Urinary bladder (tissue), 4 donors: ENCODE measurements around the gene ZNF682. TPM values are rescaled to one million over a fixed set of nuclear protein-coding genes. Genes with fewer than 3 reads are reported as not detected.
"Not testable (repeated sequence)": the region's sequence is repeated elsewhere in the genome, so short reads cannot be mapped to it uniquely, and the experiment has no call there.

ENCODE experiments used
- DNase-seq: peaks from one replicate; pipeline ENCODE4 v3.0.0-alpha.2; 2015; ENCODE audit errors: extremely low spot score
- H3K27ac ChIP-seq: one replicate; pipeline ENCODE4 v1.5.1; 2013; ENCODE audit warnings: low read depth, mild to moderate bottlenecking, moderate library complexity
- H3K36me3 ChIP-seq: one replicate; pipeline ENCODE4 v1.6.1; 2013; ENCODE audit warnings: mild to moderate bottlenecking, moderate library complexity; ENCODE audit not compliant: insufficient read depth
- H3K4me1 ChIP-seq: one replicate; pipeline ENCODE4 v1.6.1; 2013; ENCODE audit warnings: mild to moderate bottlenecking, moderate library complexity; ENCODE audit not compliant: insufficient read depth
- H3K4me3 ChIP-seq: one replicate; pipeline ENCODE4 v1.5.1; 2013; ENCODE audit warnings: low read depth, low read length
- WGBS: extraction: QIAGEN DNeasy Blood & Tissue Kit; methylation state at CpG from one replicate; pipeline ENCODE4 v1.1.7; 2013; 5-methylcytosine and 5-hydroxymethylcytosine counted together
- polyA plus RNA-seq: library from polyadenylated mRNA; stranded (reverse); fragments of 200-250 nt; gene quantifications from one replicate; pipeline ENCODE4 v1.2.3, GENCODE V29; 2013
- total RNA-seq: library from RNA; depleted of rRNA; stranded (reverse); fragments of >200 nt; gene quantifications from one replicate; pipeline ENCODE4 v1.2.3, GENCODE V29; 2014
- donor health status: healthy with polysubstance abuse.
- donor health status: healthy.

ZNF682 gene
- 17.4 TPM for total RNA-seq
- 3.1 TPM for polyA plus RNA-seq

DNA sequence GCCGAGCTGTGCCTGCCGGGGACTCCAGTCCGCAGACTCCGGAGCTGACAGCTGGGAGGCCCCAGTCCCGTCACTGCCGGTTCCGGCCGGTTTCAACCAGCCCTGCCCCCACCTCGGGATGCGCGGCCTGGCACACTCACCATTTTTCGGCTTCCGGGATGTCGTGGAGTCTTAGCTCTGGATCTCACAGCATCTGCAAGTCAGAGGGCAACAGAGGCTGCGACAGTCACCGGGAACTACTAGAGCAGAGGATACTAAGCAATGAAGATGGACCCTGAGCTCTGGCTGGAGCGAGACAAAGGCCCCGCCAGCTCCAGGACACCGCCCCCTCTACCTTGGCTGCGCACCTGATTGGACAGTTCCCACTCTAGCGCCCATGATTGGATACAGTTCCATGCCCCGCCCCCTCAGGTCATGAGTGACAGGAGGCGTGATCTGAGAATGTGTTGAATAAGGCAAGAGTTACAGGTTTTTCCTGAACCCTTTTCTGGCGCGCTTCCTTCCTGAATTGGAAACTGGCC, at the start of gene ZNF682:
Gene ZNF682 (minus strand): TSS at position 303 of the 521 bp plus-strand sequence. CDS start 160 bp downstream, at position 143.
- Histone ChIP-seq H3K27ac (no peak within 1 kb of the TSS), H3K4me1 (no peaks in the 10 kb centered on the region), H3K36me3 (no peaks in the 10 kb centered on the region), H3K4me3 (peak within 1 kb of the TSS; percentile 69)
- under 1% methylated on average over 25 of the region's 25 CpGs for WGBS
- DNase-seq = peak; percentile 97

DNA sequence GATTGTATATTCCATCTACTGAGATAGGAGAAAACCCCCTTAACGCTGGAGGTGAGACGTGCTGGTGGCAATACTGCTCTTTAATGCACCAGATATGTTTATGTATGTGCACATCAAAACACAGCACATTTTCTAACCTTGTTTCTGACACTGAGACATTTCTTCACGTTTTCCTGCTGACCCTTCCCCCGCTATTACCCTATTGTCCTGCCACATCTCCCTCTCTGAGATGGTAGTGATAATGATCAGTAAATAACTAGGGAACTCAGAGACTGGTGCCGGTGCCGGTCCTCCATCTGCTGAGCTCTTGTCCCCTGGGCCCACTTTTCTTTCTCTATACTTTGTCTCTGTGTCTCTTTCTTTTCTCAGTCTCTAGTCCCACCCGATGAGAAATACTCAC, 43.6 kb upstream of the ZNF682 start:
- DNase-seq, H3K4me3 ChIP-seq, H3K4me1 ChIP-seq, H3K27ac ChIP-seq, H3K36me3 ChIP-seq: not testable (repeated sequence)
- WGBS = 53% methylated on average over 7 of the region's 7 CpGs

DNA sequence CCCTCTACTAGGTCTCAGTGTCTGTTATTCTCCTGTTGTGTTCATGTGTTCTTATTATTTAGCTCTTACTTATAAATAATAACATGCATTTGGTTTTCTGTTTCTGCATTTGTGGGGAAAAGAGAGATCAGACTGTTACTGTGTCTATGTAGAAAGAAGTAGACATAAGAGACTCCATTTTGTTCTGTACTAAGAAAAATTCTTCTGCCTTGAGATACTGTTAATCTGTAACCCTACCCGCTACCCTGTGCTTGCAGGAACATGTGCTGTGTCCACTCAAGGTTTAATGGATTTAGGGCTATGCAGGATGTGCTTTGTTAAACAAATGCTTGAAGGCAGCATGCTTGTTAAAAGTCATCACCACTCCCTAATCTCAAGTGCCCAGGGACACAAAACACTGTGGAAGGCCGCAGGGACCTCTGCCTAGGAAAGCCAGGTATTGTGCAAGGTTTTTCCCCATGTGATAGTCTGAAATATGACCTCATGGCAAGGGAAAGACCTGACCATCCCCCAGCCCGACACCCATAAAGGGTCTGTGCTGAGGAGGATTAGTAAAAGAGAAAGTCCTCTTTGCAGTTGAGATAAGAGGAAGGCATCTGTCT, 43.0 kb upstream of the ZNF682 start:
- H3K36me3 ChIP-seq, H3K27ac ChIP-seq, H3K4me3 ChIP-seq, DNase-seq, H3K4me1 ChIP-seq: not testable (repeated sequence)
- WGBS = 52% methylated on average over 3 of the region's 3 CpGs

DNA sequence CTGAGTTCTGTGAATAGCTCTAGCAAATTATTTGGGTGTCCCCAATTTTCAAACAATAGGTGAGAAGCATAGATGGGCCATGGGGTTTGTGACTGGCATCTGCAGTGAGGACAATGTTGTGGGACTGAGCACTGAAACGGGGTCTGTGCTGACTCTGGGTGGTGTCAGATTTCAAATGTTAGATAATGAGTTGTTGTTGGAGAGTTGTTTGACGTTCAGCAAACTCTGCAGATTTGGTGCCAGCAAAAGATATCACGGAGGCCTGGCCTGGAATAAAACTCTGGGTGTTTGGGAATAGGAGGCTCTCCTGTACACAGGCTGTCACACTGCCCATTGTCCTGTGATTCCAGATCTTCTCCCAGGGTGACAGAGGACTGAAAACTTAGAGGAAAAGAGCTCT, 41.4 kb upstream of the ZNF682 start:
- DNase-seq = no peak
- 40% methylated on average over 3 of the region's 3 CpGs for WGBS
- H3K27ac ChIP-seq = no peak overlapping the region
- peaks cover 3% of the 10 kb centered on the region for H3K4me1 ChIP-seq
- no peaks in the 10 kb centered on the region for H3K36me3 ChIP-seq
- H3K4me3 ChIP-seq = no peak overlapping the region

DNA sequence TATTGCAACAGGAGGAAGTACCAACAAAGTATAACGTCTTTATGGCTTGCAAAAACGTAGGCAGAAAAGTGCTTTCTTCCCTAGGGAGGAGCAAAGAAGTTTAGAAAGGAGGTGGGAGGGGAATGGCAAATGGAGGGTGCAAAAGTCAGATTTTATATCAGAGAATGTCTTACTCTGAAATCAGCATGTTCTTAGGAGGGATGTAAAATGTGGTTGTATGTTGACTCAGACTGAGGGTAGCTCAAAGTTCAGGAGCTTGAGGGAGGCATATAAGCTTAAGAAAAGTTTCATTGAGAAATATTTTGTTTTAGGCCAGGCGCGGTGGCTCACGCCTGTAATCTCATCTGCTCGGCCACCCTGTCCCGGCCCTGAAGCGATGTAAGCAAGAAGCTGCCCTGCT, 40.2 kb upstream of the ZNF682 start:
- no peak for DNase-seq
- Histone ChIP-seq H3K4me1 (peaks cover 3% of the 10 kb centered on the region), H3K4me3 (no peak overlapping the region), H3K27ac (no peak overlapping the region), H3K36me3 (no peaks in the 10 kb centered on the region)
- 26% methylated on average over 8 of the region's 8 CpGs for WGBS

DNA sequence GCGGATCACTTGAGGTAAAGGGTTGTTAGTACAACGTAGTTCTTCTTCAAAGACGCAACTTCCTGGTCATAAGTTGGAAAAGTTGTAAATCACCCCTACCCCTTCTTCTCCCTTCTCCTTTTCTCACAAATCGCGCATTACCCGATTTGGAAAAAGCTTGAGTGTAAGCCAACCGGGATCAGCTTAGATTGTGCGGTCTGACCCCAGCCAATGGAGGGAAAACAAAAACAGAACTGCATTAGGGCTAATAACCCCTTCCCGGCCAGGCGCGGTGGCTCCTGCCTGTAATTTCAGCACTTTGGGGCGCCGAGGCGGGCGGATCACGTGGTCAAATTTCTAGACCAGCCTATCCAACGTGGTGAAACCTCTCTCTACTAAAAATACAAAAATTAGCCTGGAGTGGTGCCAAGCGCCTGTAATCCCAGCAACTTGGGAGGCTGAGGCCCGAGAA, 39.3 kb upstream of the ZNF682 start:
- H3K27ac ChIP-seq = no peak overlapping the region
- no peaks in the 10 kb centered on the region for H3K36me3 ChIP-seq
- peaks cover 3% of the 10 kb centered on the region for H3K4me1 ChIP-seq
- DNase-seq = no peak
- peak overlapping the region; percentile 48 for H3K4me3 ChIP-seq
- 1% methylated on average over 19 of the region's 19 CpGs for WGBS

DNA sequence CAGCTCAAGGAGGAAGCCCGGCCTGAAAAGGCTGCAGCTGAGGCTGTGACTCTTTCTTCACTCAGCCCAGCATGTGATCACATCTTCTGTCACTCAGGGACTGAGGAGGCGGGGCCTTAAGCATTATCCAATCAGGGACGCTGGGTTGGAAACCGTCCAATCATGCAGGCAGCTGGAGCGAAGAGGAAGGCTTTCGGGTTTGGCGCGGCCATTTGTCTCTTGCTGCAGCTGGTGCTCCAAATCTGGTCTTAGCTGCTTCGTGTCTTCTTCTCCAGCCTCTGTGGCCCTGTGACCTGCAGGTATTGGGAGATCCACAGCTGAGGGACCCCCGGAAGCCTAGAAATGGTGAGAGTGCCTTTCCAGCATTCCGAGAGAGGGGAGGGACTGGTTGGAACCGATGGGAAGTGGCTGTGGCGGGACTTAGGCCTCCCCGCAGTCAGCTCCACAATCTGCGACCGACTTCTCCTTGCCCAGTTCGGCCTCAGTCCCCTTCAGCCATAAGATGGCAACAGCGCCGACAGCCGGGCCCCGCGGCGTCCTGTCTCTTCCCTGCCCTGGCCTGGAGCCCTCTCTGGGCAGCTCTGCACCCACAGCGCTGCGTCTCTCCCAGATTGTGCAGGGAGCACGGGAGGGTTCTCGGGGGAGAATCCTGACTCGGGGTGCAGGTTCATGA, 38.6 kb upstream of the ZNF682 start, which contains the start of gene ZNF90:
Gene ZNF90 (plus strand): TSS at position 210 of the 673 bp plus-strand sequence. CDS start 133 bp downstream, at position 343.
- WGBS = 1% methylated on average over 28 of the region's 28 CpGs
- peak; percentile 96 for DNase-seq

DNA sequence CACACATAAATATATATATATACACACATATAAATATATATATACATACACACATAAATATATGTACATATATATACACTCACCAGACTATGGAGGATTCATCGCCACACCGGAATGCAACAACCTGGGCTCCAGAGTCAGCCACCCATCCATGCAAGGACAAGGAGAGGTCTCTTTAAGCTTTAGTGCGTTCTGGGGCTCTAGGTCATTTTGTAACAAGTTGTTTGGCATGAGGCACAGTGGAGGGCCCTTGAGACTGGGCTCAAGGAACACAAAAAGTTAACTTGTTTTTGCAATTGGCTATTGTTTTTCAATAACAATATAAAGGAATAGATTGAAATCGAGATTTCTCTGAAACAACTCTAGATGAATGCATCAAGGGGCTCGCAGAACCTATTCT, 33.6 kb upstream of the ZNF682 start:
- Histone ChIP-seq H3K27ac (no peak overlapping the region), H3K36me3 (no peaks in the 10 kb centered on the region), H3K4me1 (no peaks in the 10 kb centered on the region), H3K4me3 (no peak overlapping the region)
- DNase-seq = no peak
- 91% methylated on average over 5 of the region's 5 CpGs for WGBS

More for the DNA sequence above, 38.6 kb upstream of the ZNF682 start, which contains the start of gene ZNF90:
- no peak within 1 kb of the TSS for H3K27ac ChIP-seq
- H3K36me3 ChIP-seq = no peaks in the 10 kb centered on the region
- H3K4me3 ChIP-seq = peak within 1 kb of the TSS; percentile 48
- peaks cover 2% of the 10 kb centered on the region for H3K4me1 ChIP-seq

DNA sequence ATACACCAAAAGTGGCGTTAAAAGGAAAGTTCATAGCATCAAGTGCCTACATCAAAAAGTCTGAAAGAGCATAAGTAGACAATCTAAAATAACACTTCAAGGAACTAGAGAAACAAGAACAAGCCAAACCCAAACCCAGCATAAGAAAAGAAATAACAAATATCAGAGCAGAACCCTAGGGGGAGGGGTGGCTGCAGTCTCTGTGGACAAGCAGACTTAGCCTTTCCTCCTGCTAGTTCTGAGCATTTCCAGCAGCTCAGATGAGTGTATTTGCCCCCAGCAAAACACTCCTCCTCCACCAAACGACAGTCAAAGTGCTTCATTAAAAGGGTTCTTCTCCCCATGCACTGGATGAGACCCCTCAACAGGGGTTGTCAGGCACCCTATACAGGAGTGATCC, 31.4 kb upstream of the ZNF682 start:
- no peak for DNase-seq

DNA sequence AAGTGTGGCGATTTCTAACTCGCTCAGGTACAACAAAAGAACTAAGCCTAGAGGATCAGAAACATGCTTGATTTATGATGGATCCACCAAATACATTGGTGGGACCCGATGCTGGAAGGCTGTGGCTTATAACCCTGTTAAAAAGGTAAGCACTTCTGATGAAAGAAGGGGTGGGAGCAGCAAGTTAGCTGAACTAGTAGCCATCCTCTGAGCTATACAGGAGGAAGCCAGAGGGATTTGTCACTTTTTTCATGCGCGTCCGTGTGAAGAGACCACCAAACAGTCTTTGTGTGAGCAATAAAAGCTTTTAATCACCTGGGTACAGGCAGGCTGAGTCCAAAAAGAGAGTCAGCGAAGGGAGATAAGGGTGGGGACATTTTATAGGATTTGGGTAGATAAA, 29.3 kb upstream of the ZNF682 start:
- not testable (repeated sequence) for H3K36me3 ChIP-seq, DNase-seq, H3K4me1 ChIP-seq, H3K4me3 ChIP-seq, H3K27ac ChIP-seq
- 20% methylated on average over 7 of the region's 7 CpGs for WGBS

More for the DNA sequence above, 31.4 kb upstream of the ZNF682 start:
- no peaks in the 10 kb centered on the region for H3K4me1 ChIP-seq
- H3K36me3 ChIP-seq = no peaks in the 10 kb centered on the region
- WGBS = 77% methylated on average over 2 of the region's 2 CpGs
- H3K27ac ChIP-seq = no peak overlapping the region
- H3K4me3 ChIP-seq = no peak overlapping the region

DNA sequence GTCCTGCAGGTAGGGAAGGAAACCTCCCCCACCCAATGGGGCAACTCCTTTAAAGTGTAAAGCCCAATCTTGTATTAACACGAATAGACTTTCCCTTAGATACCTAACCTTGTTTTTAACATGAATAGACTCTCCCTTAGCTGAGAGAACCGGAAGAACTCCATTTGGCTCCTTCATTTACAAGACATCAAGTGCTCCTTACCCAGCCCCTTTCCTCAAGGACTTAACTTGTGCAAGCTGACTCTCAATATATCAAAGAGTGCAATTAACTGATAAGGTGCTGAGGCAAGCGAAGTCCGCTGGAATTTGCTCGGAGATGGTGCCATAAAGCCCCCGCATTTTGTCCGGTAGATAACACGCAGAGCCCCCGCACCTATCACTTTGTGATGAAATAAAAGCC, 28.6 kb upstream of the ZNF682 start:
- Histone ChIP-seq H3K4me1 (no peaks in the 10 kb centered on the region), H3K4me3 (no peak overlapping the region), H3K27ac (no peak overlapping the region), H3K36me3 (no peaks in the 10 kb centered on the region)
- DNase-seq = no peak
- 11% methylated on average over 9 of the region's 9 CpGs for WGBS

DNA sequence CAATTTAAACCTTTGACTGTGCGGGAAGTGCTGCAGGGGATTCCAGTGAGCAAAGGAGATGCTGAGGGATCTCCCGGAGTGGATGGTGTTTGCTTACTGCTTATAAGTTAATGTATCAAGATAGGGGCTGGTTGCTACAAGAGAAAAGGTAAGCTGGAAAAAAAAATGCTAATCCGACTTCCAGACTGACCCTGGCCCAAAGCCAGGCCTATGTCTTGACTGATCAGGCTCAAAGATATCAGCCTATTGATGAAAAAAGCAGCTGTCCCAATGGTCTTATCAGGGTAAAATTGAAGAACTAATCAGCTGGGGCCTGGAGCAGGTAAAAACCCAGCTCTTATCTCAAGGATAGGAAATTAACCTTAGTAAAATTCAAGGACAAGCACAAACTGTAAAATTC, 27.6 kb upstream of the ZNF682 start:
- no peaks in the 10 kb centered on the region for H3K4me1 ChIP-seq
- no peak overlapping the region for H3K27ac ChIP-seq
- no peak for DNase-seq
- H3K36me3 ChIP-seq = no peaks in the 10 kb centered on the region
- H3K4me3 ChIP-seq = no peak overlapping the region
- WGBS = 36% methylated on average over 3 of the region's 3 CpGs

DNA sequence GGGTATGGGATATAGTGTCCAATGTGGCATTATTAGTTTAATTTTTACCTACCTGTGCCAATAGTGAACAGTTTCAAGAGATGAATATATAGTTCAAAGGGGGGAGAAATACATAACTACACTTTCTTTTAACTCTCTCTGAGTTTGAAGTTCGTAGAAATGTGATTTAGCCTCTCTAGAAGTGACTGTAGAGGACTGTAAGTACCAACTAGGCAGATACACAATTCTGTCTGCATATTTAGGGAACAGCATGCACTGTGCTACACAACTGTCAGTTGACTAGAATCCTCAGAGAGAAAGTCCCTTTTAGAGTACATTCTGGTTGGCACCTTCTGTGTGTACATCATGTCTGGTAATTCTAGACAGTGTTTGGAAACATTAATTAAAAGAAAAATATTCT, 21.0 kb upstream of the ZNF682 start:
- Histone ChIP-seq H3K36me3 (no peaks in the 10 kb centered on the region), H3K27ac (no peak overlapping the region), H3K4me1 (no peaks in the 10 kb centered on the region), H3K4me3 (no peak overlapping the region)
- no peak for DNase-seq
- 72% methylated on average over 1 of the region's 1 CpG for WGBS

DNA sequence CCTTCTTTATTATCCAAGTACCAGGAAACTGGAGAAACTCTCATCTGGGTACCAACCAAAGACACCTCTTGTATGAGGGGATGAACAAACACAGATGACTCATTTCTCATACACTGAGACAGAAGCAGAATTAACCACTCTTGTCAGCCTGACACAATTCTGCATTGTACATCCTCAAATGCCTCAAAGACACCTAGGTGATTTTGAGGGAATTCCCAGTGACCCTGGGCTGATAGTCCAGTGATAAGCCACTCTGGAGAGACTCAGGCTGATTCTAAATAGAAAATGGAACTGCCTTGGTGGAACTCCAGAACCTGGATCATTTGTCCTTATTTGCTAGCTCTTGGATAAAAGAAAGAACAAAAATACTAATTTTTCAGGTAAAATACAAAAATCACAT, 19.4 kb upstream of the ZNF682 start:
- H3K36me3 ChIP-seq, H3K27ac ChIP-seq, H3K4me3 ChIP-seq, H3K4me1 ChIP-seq, DNase-seq: not testable (repeated sequence)
